ENCODE measurements around the gene SH3BP4.

The SH3BP4 gene

DNA sequence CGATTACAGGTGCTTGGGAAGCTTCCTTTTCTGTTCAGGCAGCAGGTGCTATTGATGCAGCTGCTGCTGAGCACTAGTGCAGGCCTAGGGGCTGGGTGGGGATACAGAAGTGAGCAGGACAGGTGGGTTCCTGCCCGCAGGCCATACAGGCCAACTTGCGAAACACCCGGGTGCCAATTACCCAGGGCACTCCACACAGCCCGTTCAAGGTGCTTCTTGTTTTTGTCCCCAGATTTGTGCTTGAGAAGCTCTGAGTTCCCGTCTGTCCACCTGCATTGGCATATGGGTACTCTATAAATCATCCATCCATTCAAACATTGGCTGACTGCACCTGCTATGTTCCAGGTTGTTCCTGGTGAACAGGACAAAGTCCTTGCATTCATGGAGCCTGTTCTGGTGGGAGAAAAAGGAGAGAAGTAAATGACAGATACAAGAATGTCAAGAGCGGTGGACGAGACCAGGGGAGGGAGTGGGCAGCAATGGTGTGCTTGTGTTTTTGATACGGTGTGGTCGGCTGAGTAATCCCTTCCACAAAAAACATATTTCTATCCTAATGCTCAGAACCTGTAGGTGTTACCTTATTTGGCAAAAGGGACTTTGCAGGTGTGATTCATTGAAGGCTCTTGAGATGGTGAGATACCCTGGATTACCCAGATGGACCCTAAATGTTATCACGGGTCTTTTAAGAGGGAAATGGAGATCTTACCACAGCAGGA is 31.4 kb downstream of the SH3BP4 start:
- DNase-seq (ENCODE audit: low spot score) = no peak

GRCh38 chr2:234985608-234986245 is 33.9 kb downstream of the SH3BP4 start:
- DNase-seq (ENCODE audit: low spot score) = no peak

DNA sequence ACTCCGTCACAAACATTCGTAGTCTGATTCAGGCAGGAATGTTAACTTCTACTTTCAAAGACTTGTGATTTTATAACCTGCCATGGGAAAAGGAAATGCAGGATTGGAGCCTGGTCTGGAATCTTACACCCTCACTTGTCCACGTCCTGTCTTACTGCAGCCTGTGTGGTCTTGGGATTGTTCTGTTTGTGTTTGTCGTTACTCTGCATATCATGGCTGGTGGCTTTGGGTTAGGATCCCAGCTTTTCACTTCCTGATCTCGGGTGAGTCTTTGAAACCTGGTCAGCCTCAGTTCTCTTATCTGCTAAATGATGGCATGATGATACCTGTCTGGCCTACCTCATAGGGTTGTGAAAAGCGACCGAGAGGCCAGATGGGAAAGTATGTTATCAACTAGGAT is 34.6 kb downstream of the SH3BP4 start:
- no peak for DNase-seq (ENCODE audit: low spot score)

- no peak for DNase-seq (ENCODE audit: low spot score)
Measured at GRCh38 chr2:234986876-234987720, 35.3 kb downstream of the SH3BP4 start.

DNA sequence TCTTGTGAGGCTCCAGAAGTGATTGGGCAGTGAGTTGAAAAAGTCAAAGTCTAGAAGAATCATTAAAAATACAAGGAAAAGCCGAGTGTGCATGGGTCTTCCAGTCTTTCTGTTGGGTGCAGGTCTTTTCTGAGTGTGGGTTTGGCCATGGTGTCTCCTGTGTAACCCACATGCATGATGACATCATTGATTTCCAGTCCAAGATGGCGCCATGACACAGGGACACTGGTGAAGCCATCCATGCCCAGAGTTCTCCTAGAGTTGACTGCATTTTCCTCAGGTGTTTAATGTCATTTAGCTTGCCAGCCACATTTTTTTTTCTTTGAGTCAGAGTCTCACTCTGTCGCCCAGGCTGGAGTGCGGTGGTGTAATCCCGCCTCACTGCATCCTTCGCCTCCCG is 35.9 kb downstream of the SH3BP4 start:
- no peak for DNase-seq (ENCODE audit: low spot score)

GRCh38 chr2:234988491-234988890 is 36.7 kb downstream of the SH3BP4 start:
- DNase-seq (ENCODE audit: low spot score) = no peak

DNA sequence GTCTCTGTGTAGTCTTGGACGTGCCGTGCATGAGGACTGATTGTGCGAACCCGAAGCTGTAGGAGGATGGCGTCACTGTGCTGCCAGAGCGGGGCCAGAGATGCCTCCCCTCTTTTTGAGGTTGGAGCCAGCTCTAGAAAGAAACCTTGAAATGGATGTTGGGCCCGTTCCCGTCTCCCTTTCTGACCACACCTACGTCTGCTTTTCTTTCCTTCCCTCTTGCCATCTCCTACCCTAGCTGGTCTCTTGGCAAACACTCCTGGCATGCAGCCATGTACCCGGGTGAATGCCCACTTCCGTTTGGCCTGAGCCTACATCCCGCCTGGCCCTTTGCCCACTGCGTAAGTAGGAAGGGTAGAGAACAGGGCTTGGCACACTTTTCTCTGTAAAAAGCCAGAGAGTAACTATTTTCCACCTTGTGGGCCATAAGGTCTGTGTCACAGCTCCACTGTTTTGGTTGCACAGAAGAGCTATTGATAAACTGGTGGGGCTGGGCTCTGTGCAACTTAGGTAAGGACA is 37.4 kb downstream of the SH3BP4 start:
- no peak for DNase-seq (ENCODE audit: low spot score)

GRCh38 chr2:234990300-234990699 is 38.5 kb downstream of the SH3BP4 start:
- no peak for DNase-seq (ENCODE audit: low spot score)

GRCh38 chr2:234991290-234991689 is 39.5 kb downstream of the SH3BP4 start:
- no peak for DNase-seq (ENCODE audit: low spot score)

DNA sequence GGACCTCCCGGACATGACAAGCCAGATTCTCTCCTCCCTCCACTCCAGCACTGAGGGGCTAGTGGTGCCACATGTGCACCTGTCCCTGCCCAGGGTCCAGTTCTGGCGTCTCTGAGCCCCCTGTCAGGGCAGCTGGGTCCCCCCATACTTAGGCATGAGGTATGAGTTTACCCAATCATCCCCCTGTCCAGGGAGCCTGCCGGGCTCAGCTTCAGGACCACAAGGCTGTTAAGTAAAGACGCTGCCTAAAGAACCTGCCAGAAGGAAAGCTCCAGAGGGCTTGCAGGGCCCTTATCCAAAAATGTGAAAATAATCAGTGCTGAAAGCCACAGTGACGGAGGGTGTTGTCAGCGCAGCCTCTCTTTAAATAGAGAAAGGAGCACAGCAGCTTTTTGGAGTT is 40.0 kb downstream of the SH3BP4 start:
- no peak for DNase-seq (ENCODE audit: low spot score)

DNA sequence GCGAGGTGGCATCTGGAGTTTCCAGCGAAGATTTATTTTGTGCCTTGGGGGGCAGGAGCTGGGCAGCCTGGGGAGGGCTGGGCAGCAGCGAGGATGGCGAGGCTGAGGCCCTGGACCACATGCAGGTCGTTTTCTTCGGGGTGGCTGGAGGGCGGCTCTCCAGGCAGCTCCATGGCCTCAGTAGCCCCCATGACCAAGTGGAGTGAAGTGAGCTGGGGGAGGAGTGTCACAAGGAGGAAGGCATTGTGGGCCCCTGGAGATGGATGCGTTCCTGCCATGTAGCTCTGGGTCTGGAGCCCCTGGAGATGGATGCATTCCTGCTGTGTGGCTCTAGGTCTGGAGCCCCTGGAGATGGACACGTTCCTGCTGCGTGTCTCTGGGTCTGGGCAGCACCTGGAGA is 40.4 kb downstream of the SH3BP4 start:
- DNase-seq (ENCODE audit: low spot score) = no peak

DNA sequence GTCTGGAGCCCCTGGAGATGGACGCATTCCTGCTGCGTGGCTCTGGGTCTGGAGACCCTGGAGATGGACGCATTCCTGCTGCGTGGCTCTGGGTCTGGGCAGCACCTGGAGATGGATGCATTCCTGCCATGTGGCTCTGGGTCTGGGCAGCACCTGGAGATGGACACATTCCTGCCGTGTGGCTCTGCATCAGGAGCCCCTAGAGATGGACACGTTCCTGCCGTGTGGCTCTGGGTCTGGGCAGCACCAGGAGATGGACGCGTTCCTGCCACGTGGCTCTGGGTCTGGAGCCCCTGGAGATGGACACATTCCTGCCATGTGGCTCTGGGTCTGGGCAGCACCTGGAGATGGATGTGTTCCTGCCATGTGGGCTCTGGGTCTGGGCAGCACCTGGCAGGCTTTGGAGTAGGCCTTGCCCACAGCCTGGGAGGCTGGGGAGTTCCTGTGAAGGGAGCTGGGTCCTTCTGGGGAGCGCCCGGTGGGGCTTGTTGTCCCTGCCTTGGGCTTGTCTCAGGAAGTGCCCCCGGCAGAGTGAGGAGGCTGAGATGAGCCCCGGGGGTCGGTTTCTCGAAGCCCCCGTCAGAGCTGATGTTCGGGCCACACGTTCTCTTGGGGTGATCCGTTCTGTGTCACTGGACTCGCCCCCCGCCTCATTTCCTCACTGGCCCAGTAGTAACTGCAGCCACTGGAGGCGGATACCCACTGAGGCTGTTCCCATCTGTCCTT is 41.0 kb downstream of the SH3BP4 start:
- no peak for DNase-seq (ENCODE audit: low spot score)

GRCh38 chr2:234993541-234993981 is 41.7 kb downstream of the SH3BP4 start:
- DNase-seq (ENCODE audit: low spot score) = no peak

GRCh38 chr2:234994438-234995321 is 42.9 kb downstream of the SH3BP4 start:
- no peak for DNase-seq (ENCODE audit: low spot score)

DNA sequence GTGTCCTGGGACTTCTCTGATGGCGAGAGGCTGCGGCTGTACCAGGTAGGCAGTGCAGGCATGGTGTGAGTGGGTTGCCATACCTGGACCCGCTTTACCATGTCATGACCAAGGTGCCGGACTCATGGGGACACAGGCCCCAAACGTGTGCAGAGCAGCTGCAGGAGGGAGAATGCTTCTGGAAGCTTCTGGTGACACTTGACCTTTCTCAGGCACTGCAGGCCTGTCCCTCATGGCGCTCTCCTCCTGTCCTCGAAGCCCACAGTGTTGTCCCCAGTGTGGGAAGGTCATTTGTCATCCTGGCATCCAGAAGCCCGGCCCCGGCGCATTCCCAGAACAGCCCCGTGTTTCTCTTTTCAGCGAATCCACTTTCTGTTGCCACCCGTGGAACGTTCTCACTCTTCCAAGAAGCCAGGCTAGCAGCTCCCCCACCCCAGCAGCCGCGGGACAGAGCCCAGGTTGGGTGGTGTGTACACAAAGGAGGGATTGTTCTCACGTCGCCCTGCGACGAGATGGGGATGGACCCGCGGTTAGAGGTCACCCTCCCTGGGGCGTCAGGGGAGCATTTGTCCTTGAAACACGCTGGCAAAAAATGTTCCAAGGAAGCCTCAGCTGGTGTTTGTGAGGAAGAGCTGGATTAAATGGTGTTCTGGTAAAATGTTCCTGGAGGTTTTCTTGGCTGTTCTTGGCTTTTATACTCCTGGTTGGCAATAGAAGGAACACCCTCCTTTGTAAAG is 43.7 kb downstream of the SH3BP4 start:
- DNase-seq (ENCODE audit: low spot score) = no peak

DNA sequence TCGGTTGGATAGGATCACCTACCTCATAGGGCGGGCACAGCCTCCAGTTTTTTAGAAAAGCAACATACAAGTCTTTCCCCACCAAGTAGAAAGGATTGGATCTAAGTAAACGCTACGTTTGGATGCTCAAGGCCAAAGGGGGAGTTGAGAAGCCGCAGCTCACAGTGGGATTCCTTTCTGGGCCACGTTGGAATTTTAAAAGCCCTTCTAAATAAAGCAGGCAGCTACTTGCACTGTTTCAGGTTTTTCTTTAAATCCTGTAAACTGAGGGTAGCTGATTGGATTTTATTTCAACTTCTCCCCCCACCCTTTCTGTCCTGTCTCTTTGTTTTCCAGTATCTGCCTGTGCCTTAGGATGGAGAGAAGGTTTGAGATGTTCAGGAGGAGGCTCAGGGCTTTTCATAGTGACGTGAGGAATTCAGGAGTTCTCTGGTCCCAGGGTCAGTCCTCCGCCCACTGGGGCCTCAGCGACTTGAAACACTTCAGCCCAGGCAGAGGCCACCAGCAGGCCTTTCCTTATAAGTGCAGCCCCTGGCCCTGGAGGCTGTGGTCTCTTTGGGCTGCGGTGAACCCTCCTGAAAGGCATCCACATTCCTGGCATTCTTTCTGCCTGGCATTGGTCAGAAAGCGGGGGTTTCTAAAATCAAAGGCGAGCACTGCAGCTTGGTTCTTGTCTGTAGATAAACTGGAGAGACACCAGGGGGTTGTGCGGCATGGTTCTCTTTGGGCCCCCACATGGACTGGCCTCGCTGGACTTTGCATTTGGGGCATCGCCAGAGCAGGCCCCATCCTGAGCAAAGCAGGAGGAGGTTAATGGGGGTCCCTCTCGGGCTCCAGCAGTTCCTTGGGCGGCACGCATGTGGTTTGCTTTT is 44.5 kb downstream of the SH3BP4 start:
- peak; percentile 32 for DNase-seq (ENCODE audit: low spot score)

- no peak for DNase-seq (ENCODE audit: low spot score)
Measured at GRCh38 chr2:234996941-234997270, 45.1 kb downstream of the SH3BP4 start.

DNA sequence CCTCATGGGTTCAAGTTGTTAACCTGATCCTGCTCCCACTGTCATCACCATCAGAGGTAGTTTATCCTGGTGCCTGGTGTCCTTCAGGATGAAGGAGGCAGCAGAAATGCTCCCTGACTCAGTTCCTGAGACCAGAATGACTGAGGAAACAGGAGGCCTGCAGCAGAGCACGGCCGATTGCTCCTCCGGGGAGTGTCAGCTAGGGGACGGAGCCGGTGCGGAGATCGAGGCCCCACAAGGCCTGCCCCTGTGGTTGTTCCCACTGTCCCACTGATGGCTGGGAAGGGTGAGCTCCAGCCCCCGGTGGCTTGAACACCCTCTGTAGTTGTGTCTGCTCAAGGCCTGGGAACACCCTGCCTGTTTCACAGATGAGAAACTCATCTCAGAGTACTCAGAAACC is 45.6 kb downstream of the SH3BP4 start:
- no peak for DNase-seq (ENCODE audit: low spot score)

DNA sequence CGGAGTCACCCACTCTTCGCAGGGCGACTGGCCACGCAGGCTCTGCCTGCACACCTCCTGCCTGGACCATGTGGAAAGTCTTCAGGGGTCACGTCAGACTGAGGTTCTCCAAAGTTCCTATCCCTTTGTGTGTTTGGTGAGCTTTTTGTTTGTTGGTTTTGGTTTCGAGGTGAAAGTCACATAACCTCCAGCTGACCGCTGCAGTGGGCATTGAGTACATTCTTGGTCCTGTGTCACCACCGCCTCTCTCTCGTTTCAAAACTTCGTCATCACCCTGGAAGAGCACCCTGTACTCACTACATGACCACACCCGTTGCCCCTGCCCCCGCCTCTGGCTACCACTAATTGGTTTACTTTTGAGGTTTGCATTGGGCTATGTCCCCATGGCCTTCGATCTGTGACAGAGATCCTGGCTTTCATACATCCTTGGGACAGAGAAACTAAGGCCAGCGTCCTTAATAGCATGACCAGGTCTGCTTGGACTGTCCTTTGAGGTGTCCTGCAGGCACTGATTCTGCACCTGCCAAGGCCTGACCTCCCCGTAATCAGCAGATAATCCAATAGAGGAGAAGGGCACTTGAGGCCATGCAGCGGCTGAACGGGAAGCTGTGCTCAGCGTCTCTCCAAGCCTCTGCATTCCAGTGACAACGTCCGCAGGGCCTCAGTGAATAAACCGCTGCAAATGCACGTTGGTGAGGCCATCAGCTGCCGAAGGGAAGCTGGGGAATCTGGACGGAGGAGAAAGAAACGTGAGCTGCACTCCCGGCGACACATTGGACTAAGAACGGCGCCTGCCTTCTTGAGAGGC is 46.8 kb downstream of the SH3BP4 start:
- DNase-seq (ENCODE audit: low spot score) = no peak
